ENCODE results near the gene PACC1.

Gene PACC1

DNA sequence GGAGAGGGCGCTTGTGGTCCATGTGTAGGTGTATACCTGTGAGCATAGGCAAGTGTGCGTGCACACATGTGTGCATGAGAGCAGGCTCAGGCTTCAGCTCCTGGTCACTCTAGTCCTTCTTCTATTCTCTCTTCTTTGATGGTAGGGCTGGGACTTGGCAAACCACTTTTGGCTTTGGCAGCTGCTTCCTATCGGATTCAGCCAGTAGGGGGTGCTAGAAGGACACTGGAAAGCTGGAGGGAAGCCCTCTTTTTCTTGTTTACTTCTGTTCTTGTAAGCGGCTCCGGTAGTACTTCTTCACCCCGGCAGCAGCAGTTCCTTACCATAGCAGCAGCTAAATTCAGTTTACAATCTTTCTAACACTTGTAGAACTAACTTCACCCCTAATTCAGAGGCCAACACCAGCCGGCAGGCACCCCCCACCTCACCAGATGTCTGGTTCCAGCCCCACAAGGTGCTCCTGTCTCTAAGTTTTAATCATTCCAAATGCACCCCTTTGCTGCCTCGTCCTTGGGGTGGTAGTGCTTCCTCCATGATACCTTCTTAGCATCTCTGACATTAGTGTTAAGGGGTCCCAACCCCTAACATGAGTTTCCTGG is 43.2 kb upstream of the PACC1 start:
- DNase-seq (ENCODE audit: insufficient read length, low spot score) (peak; percentile 51), FAIRE-seq (no peak)
- TF ChIP-seq, protein P1, sequence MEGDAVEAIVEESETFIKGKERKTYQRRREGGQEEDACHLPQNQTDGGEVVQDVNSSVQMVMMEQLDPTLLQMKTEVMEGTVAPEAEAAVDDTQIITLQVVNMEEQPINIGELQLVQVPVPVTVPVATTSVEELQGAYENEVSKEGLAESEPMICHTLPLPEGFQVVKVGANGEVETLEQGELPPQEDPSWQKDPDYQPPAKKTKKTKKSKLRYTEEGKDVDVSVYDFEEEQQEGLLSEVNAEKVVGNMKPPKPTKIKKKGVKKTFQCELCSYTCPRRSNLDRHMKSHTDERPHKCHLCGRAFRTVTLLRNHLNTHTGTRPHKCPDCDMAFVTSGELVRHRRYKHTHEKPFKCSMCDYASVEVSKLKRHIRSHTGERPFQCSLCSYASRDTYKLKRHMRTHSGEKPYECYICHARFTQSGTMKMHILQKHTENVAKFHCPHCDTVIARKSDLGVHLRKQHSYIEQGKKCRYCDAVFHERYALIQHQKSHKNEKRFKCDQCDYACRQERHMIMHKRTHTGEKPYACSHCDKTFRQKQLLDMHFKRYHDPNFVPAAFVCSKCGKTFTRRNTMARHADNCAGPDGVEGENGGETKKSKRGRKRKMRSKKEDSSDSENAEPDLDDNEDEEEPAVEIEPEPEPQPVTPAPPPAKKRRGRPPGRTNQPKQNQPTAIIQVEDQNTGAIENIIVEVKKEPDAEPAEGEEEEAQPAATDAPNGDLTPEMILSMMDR (IDR thresholded peaks at IDR 0.05; ENCODE audit: insufficient read depth, missing control alignments) = peak; percentile 70

DNA sequence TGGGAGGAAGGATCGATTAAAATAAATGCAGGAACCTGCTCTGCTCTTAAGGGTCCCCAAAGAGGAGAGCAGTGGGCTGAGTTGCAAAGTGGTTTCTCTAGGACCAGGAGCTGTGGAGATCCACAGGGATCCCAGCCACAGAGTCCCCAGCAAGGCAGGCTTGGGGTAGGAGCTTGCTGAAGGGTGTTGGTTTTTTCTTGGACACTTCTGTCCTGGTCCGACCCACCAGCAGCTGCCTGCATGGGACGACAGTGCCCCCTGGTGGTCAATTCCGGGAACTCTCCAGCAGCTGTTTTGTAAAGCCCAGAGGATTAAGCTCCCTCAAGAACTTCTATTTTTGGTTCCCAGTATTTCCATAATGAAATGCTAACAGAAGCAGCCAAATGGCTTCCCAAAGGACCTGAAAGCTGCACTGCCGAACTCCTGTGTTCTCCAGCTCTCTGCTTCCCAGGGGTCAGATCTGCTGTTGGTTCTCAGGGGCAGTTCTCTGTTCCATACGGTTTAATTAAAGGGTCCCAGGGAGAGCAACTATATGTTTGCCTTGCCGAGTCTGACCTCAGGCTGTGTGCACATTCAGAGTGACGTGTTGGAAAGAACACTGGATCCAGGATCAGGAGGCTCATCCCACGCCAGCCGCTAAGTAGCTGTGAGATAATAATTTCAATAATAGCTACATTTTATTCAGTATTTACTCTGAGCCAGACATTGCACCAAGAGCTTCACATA is 41.3 kb upstream of the PACC1 start:
- TF ChIP-seq, protein P1 (IDR thresholded peaks at IDR 0.05; ENCODE audit: insufficient read depth, missing control alignments) = peak; percentile 98
- DNase-seq (ENCODE audit: insufficient read length, low spot score) (peak; percentile 86), FAIRE-seq (peak; percentile 88)

DNA sequence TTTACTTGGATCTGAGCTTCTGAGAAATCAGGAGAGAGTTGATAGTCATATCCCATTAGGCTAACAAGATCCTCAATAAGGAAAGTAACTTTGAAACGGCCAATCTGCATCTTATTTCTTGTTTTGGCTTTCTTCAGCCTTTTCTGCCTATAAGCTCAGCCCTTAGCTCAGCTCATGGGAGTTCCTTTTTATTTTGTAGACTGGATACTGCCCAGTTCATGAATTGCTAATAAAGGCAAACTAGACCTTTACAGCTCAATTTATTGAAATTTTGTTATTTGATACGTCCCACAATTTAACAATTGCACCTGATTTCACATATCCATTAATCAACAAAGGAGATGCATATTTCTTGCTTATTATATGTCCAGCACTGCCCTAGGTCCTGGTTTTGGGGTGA is 40.7 kb upstream of the PACC1 start:
- FAIRE-seq (no peak), DNase-seq (ENCODE audit: insufficient read length, low spot score) (no peak)
- TF ChIP-seq, protein P1 (IDR thresholded peaks at IDR 0.05; ENCODE audit: insufficient read depth, missing control alignments) = no peak

DNA sequence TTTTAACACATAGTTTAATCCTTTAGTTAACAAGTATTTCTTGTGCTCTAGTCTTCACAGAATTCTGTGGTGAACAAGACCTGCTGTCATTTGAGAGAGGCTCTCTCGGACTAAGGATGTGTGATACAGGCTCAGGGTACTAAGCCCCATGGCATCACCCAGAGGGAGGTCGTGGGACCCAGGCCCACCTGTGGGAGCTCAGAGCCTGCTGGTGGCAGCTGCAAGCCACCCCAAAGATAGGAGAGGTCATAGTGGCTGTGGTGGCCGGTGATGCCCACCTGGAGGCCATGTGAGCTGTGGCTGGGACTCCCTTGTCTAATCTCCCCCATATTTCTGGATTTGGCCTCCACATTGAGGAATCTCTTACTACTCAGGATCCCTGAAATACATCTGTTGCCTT is 40.1 kb upstream of the PACC1 start:
- DNase-seq (ENCODE audit: insufficient read length, low spot score) (no peak), FAIRE-seq (no peak)
- TF ChIP-seq, protein P1 (IDR thresholded peaks at IDR 0.05; ENCODE audit: insufficient read depth, missing control alignments) = no peak

DNA sequence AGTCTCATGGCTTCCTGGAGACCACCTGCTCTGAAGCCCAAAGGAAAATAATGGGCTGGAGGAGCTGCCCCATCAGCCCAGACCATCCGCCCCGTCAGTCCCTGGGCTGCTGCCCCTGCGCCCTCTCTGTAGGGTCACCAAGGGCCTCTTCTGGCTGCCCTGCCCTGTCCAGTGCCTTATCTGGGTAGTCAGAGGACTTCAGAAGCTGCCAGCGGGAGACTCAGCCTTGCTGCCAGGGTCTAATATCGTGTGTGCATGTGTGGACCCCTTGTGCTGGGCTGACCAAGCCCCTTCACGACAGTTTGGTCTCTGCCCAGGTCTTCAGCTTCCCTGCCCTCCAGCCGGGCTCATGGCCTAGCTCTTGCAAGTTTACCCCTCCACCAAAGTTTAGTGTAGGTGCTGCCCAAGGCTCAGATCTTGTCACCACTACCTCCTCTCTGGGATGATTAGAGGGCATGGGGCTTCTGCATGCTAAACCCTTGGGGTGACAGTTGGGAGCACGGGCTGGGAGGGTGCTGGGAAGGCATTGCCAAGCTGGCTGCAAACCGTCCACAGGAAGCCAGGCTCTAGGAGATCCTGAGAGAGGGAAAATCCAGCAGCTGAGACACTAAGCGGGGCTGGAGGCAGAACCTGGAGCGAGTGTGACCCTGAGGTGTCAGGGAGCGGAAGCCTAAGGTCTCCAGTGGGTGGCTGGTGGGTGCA is 38.6 kb upstream of the PACC1 start:
- FAIRE-seq = no peak

DNA sequence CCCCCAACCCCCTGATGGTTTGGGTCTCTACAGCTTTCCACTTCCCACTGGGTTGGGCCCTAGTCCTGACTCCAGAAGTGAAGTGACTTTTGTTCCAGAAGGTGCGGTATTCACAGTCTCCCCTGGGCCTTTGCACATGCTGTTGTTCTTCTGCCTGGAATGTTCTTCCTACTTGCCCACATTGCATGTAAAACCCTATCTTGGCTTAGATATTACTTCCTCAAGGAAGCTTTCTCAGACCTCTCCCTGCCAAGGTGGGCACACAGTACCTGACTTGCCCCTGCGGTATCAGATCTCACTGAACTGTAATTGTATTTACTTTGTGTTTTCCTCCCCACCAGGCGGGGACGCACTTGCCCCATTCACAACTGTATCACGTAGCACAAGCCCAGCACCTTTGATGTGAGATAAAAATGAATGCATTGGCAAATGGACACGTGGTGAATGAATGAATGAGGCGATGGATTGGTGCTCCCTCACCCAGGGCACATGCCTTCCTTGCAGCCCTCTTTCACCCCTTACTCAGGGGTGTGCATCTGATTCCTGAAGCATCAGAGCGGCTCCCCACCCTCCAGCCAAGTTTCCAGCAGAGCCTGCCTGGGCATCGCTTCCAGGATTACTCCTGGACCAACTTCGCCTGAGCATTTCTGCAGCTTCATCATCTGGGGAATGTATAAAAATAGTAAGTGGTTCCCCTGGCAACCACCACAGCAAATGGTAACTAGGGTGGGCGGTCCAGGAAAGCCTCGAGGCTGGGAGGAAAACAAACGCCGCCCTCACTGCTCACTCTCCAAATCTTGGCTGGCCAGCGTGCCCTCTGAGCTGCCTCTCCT is 37.9 kb upstream of the PACC1 start:
- TF ChIP-seq, protein P1 (IDR thresholded peaks at IDR 0.05; ENCODE audit: insufficient read depth, missing control alignments) = no peak
- FAIRE-seq = no peak
- DNase-seq (ENCODE audit: insufficient read length, low spot score) = no peak

More for the DNA sequence above, 38.6 kb upstream of the PACC1 start:
- no peak for DNase-seq (ENCODE audit: insufficient read length, low spot score)
- TF ChIP-seq, protein P1 (IDR thresholded peaks at IDR 0.05; ENCODE audit: insufficient read depth, missing control alignments) = no peak

Data from D721Med (cell line).